TTC549 (cell line): Measurements from ENCODE around the gene TBC1D13.
"Not testable (repeated sequence)": the region's sequence is repeated elsewhere in the genome, so short reads cannot be mapped to it uniquely, and the experiment has no call there.

Experiments
- FAIRE-seq: peaks from 2 replicates; lab custom pipeline; 2012; peaks lifted over from hg19 to GRCh38; lab: Jason Lieb, UNC

The TBC1D13 gene

GRCh38 chr9:128785427-128785826, 1.6 kb upstream of the TBC1D13 start:
- no peak for FAIRE-seq

GRCh38 chr9:128787659-128788058, 606 bp downstream of the TBC1D13 start:
- no peak for FAIRE-seq

- FAIRE-seq: no peak
Measured at GRCh38 chr9:128788445-128788844, 1.4 kb downstream of the TBC1D13 start.

GRCh38 chr9:128790536-128790935, 3.5 kb downstream of the TBC1D13 start:
- no peak for FAIRE-seq

- no peak for FAIRE-seq
Measured at GRCh38 chr9:128792134-128792533, 5.1 kb downstream of the TBC1D13 start.

- no peak for FAIRE-seq
Measured at GRCh38 chr9:128792978-128793686, 6.1 kb downstream of the TBC1D13 start.

- FAIRE-seq: not testable (repeated sequence)
Measured at GRCh38 chr9:128794961-128795360, 7.9 kb downstream of the TBC1D13 start.

- FAIRE-seq: no peak
Measured at GRCh38 chr9:128798896-128799295, 11.8 kb downstream of the TBC1D13 start.

GRCh38 chr9:128800061-128800460, 13.0 kb downstream of the TBC1D13 start:
- FAIRE-seq: no peak

- FAIRE-seq: no peak
Measured at GRCh38 chr9:128802482-128802881, 15.4 kb downstream of the TBC1D13 start.

GRCh38 chr9:128805661-128806060, 18.6 kb downstream of the TBC1D13 start:
- FAIRE-seq: no peak

- FAIRE-seq: no peak
Measured at GRCh38 chr9:128807827-128808226, 20.8 kb downstream of the TBC1D13 start.

GRCh38 chr9:128808543-128808942, 21.5 kb downstream of the TBC1D13 start:
- no peak for FAIRE-seq

GRCh38 chr9:128809036-128809599, 22.1 kb downstream of the TBC1D13 start:
- no peak for FAIRE-seq

- no peak for FAIRE-seq
Measured at GRCh38 chr9:128809831-128810230, 22.8 kb downstream of the TBC1D13 start.

- FAIRE-seq: no peak
Measured at GRCh38 chr9:128810873-128811272, 23.8 kb downstream of the TBC1D13 start.

GRCh38 chr9:128818099-128818838, 31.2 kb downstream of the TBC1D13 start, which contains the start of gene ENDOG:
TSS of gene ENDOG (plus strand) at chr9:128818500. CDS start at chr9:128818685, 185 bp downstream.
- FAIRE-seq: peak; percentile 66

- FAIRE-seq: no peak
Measured at GRCh38 chr9:128818839-128819715, 32.0 kb downstream of the TBC1D13 start.

GRCh38 chr9:128819716-128820664, 32.9 kb downstream of the TBC1D13 start:
- FAIRE-seq: no peak

GRCh38 chr9:128820665-128821583, 33.9 kb downstream of the TBC1D13 start:
- no peak for FAIRE-seq
